ENCODE measurements around the gene SLC22A4. TPM values are rescaled to one million over a fixed set of nuclear protein-coding genes. Genes with fewer than 3 reads are reported as not detected.

The SLC22A4 gene
- total RNA-seq, 4 donors from 2014 or later = 0.25 to 1.1 (median 0.61) TPM

GRCh38 chr5:132297211-132297940 lies 3.2 kb downstream of the SLC22A4 start:
- no peaks in the 10 kb centered on the region for H3K9me3 ChIP-seq
- no peak overlapping the region for H3K27ac ChIP-seq
- H3K27me3 ChIP-seq = no peaks in the 10 kb centered on the region
- H3K4me1 ChIP-seq = peaks cover 0 to 28% (median 4%) of the 10 kb centered on the region in 3 donors
- no peaks in the 10 kb centered on the region for H3K36me3 ChIP-seq
- TF ChIP-seq CTCF (IDR thresholded peaks at IDR 0.05) = no peak
- no peak for TF ChIP-seq POLR2AphosphoS5 (IDR thresholded peaks at IDR 0.05)
- no peak for TF ChIP-seq EP300 (IDR thresholded peaks at IDR 0.05)
- no peak for TF ChIP-seq POLR2A (IDR thresholded peaks at IDR 0.05)
- WGBS, 2 donors (ENCODE audit: low coverage in 1 of 2) = 85 to 94% methylated on average over 3 of the region's 4 CpGs
- no peak for ATAC-seq
- no peak overlapping the region for H3K4me3 ChIP-seq

GRCh38 chr5:132298298-132299212 lies 4.4 kb downstream of the SLC22A4 start:
- Histone ChIP-seq H3K27me3 (no peaks in the 10 kb centered on the region), H3K9me3 (no peaks in the 10 kb centered on the region), H3K36me3 (no peaks in the 10 kb centered on the region), H3K4me3 (no peak overlapping the region), H3K4me1 (peaks cover 0 to 18% (median 4%) of the 10 kb centered on the region in 3 donors), H3K27ac (no peak overlapping the region)
- 61 to 85% methylated on average over 4 to 5 of the region's 6 CpGs for WGBS, 2 donors (ENCODE audit: low coverage in 1 of 2)
- TF ChIP-seq CTCF (IDR thresholded peaks at IDR 0.05) = no peak
- TF ChIP-seq POLR2A (IDR thresholded peaks at IDR 0.05) = no peak
- TF ChIP-seq EP300 (IDR thresholded peaks at IDR 0.05) = no peak
- no peak for TF ChIP-seq POLR2AphosphoS5 (IDR thresholded peaks at IDR 0.05)
- no peak for ATAC-seq

- Histone ChIP-seq H3K4me3 (no peak overlapping the region), H3K9me3 (peaks cover 0 to 9% (median 0%) of the 10 kb centered on the region in 3 donors), H3K36me3 (no peaks in the 10 kb centered on the region), H3K4me1 (peaks cover 0 to 10% (median under 1%) of the 10 kb centered on the region in 3 donors), H3K27me3 (no peaks in the 10 kb centered on the region), H3K27ac (no peak overlapping the region)
- ATAC-seq = no peak
- 93 to 94% methylated on average over 2 of the region's 2 CpGs for WGBS, 2 donors (ENCODE audit: low coverage in 1 of 2)
- TF ChIP-seq CTCF (IDR thresholded peaks at IDR 0.05) (no peak), POLR2AphosphoS5 (IDR thresholded peaks at IDR 0.05) (no peak), POLR2A (IDR thresholded peaks at IDR 0.05) (no peak), EP300 (IDR thresholded peaks at IDR 0.05) (no peak)
Measured at GRCh38 chr5:132299917-132300316, 5.7 kb downstream of the SLC22A4 start.

- 65 to 68% methylated on average over 3 of the region's 6 CpGs for WGBS, 2 donors (ENCODE audit: low coverage in 1 of 2)
- peaks cover 0 to 2% (median 0%) of the 10 kb centered on the region in 3 donors for H3K4me1 ChIP-seq
- no peak overlapping the region for H3K27ac ChIP-seq
- H3K27me3 ChIP-seq = no peaks in the 10 kb centered on the region
- H3K4me3 ChIP-seq = no peak overlapping the region
- ATAC-seq = no peak
- TF ChIP-seq POLR2A (IDR thresholded peaks at IDR 0.05) (no peak), CTCF (IDR thresholded peaks at IDR 0.05) (no peak), EP300 (IDR thresholded peaks at IDR 0.05) (no peak), POLR2AphosphoS5 (IDR thresholded peaks at IDR 0.05) (no peak)
- no peaks in the 10 kb centered on the region for H3K36me3 ChIP-seq
- peaks cover 0 to 14% (median 0%) of the 10 kb centered on the region in 3 donors for H3K9me3 ChIP-seq
Measured at GRCh38 chr5:132300577-132301343, 6.6 kb downstream of the SLC22A4 start.
